IPS-18c (cell line): Measurements from ENCODE around the gene UBASH3A.
"Not testable (repeated sequence)": the region's sequence is repeated elsewhere in the genome, so short reads cannot be mapped to it uniquely, and the experiment has no call there.

Experiments
- H3K4me3 ChIP-seq: 2 replicates; pipeline ENCODE4 v1.7.0; 2013; ENCODE audit warnings: low read depth, mild to moderate bottlenecking, low read length, moderate library complexity; ENCODE audit not compliant: insufficient read depth
- H3K9me3 ChIP-seq: one replicate; pipeline ENCODE4 v1.6.1; 2013; ENCODE audit warnings: mild to moderate bottlenecking, low read length, moderate library complexity; ENCODE audit not compliant: control insufficient read depth, insufficient read depth

The UBASH3A gene

GRCh38 chr21:42460391-42461184 lies 56.9 kb downstream of the UBASH3A start:
- Histone ChIP-seq H3K4me3 (no peak overlapping the region), H3K9me3 (no peaks in the 10 kb centered on the region)

- no peak overlapping the region for H3K4me3 ChIP-seq
- no peaks in the 10 kb centered on the region for H3K9me3 ChIP-seq
These were observed 57.5 kb downstream of the UBASH3A start for GRCh38 chr21:42461185-42461520.

GRCh38 chr21:42461881-42462877 lies 58.5 kb downstream of the UBASH3A start:
- no peak overlapping the region for H3K4me3 ChIP-seq
- H3K9me3 ChIP-seq = no peaks in the 10 kb centered on the region

- no peak overlapping the region for H3K4me3 ChIP-seq
- H3K9me3 ChIP-seq = no peaks in the 10 kb centered on the region
These were observed 60.3 kb downstream of the UBASH3A start for GRCh38 chr21:42463861-42464515.

GRCh38 chr21:42465008-42465802 lies 61.5 kb downstream of the UBASH3A start:
- Histone ChIP-seq H3K9me3 (no peaks in the 10 kb centered on the region), H3K4me3 (no peak overlapping the region)

- H3K9me3 ChIP-seq = no peaks in the 10 kb centered on the region
- H3K4me3 ChIP-seq = no peak overlapping the region
These were observed 62.1 kb downstream of the UBASH3A start for GRCh38 chr21:42465803-42466127.

- Histone ChIP-seq H3K9me3 (no peaks in the 10 kb centered on the region), H3K4me3 (no peak overlapping the region)
These were observed 63.0 kb downstream of the UBASH3A start for GRCh38 chr21:42466700-42467099.

GRCh38 chr21:42467140-42467983 lies 63.7 kb downstream of the UBASH3A start:
- H3K4me3 ChIP-seq = no peak overlapping the region
- H3K9me3 ChIP-seq = no peaks in the 10 kb centered on the region

- Histone ChIP-seq H3K4me3 (no peak overlapping the region), H3K9me3 (no peaks in the 10 kb centered on the region)
These were observed 64.9 kb downstream of the UBASH3A start for GRCh38 chr21:42468491-42469131.

- H3K4me3 ChIP-seq = no peak overlapping the region
- H3K9me3 ChIP-seq = no peaks in the 10 kb centered on the region
These were observed 65.6 kb downstream of the UBASH3A start for GRCh38 chr21:42469272-42469671.

- H3K9me3 ChIP-seq, H3K4me3 ChIP-seq: not testable (repeated sequence)
These were observed 66.0 kb downstream of the UBASH3A start for GRCh38 chr21:42469726-42470125.

GRCh38 chr21:42471206-42471605 lies 67.5 kb downstream of the UBASH3A start:
- H3K4me3 ChIP-seq = no peak overlapping the region
- H3K9me3 ChIP-seq = no peaks in the 10 kb centered on the region

GRCh38 chr21:42471716-42472330 lies 68.1 kb downstream of the UBASH3A start:
- no peak overlapping the region for H3K4me3 ChIP-seq
- H3K9me3 ChIP-seq = no peaks in the 10 kb centered on the region

GRCh38 chr21:42472521-42472920 lies 68.8 kb downstream of the UBASH3A start:
- Histone ChIP-seq H3K9me3 (peaks cover under 1% of the 10 kb centered on the region), H3K4me3 (no peak overlapping the region)

GRCh38 chr21:42473498-42474042 lies 69.9 kb downstream of the UBASH3A start:
- peaks cover 3% of the 10 kb centered on the region for H3K9me3 ChIP-seq
- H3K4me3 ChIP-seq = no peak overlapping the region
